Measurements from ENCODE around the gene SYNJ1.

DNA sequence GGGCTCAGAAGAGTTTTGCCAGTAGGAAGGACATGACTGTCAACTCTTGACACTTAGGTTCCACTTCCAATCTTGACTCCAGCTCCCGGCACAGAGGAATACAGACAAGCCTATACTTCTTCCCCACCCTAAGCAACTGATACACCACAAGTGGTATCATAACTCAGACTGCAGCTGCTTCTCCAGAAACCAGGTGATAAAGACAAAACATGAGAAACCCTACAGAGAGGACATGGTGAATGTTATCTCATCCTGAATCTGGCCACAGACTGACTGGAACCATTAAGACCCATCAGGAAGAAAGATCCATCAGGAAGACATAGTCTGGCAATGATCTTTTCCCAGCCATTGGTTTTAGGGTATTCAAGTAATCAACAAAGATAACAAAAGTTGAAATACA, 30.0 kb upstream of the SYNJ1 start:
- TF ChIP-seq POLR2A (IDR thresholded peaks at IDR 0.05; ENCODE audit: low read depth, low read length) (no peak), POLR2AphosphoS5 (IDR thresholded peaks at IDR 0.05; ENCODE audit: low read length) (0 out of 2 replicates have a peak, but pooled peaks have one; percentile 33), CREB1 (IDR thresholded peaks at IDR 0.05; ENCODE audit: low read depth) (no peak), TAF1 (IDR thresholded peaks at IDR 0.05; ENCODE audit: borderline replicate concordance, low read depth, low read length) (no peak), KDM1A (IDR thresholded peaks at IDR 0.05; ENCODE audit: borderline replicate concordance) (no peak), EGR1 (IDR thresholded peaks at IDR 0.05; ENCODE audit: borderline replicate concordance in 1 of 2, low read depth in 2 of 2, low read length in 2 of 2) (no peak), NFYA (IDR thresholded peaks at IDR 0.05; ENCODE audit: borderline replicate concordance, low read depth, low read length) (no peak)
- TF ChIP-seq, protein P1, sequence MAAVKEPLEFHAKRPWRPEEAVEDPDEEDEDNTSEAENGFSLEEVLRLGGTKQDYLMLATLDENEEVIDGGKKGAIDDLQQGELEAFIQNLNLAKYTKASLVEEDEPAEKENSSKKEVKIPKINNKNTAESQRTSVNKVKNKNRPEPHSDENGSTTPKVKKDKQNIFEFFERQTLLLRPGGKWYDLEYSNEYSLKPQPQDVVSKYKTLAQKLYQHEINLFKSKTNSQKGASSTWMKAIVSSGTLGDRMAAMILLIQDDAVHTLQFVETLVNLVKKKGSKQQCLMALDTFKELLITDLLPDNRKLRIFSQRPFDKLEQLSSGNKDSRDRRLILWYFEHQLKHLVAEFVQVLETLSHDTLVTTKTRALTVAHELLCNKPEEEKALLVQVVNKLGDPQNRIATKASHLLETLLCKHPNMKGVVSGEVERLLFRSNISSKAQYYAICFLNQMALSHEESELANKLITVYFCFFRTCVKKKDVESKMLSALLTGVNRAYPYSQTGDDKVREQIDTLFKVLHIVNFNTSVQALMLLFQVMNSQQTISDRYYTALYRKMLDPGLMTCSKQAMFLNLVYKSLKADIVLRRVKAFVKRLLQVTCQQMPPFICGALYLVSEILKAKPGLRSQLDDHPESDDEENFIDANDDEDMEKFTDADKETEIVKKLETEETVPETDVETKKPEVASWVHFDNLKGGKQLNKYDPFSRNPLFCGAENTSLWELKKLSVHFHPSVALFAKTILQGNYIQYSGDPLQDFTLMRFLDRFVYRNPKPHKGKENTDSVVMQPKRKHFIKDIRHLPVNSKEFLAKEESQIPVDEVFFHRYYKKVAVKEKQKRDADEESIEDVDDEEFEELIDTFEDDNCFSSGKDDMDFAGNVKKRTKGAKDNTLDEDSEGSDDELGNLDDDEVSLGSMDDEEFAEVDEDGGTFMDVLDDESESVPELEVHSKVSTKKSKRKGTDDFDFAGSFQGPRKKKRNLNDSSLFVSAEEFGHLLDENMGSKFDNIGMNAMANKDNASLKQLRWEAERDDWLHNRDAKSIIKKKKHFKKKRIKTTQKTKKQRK (IDR thresholded peaks at IDR 0.05; ENCODE audit: low read depth, low read length) = no peak
- TF ChIP-seq, protein P2, sequence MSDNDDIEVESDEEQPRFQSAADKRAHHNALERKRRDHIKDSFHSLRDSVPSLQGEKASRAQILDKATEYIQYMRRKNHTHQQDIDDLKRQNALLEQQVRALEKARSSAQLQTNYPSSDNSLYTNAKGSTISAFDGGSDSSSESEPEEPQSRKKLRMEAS (IDR thresholded peaks at IDR 0.05; ENCODE audit: low read depth, low read length) = no peak
